Measurements from ENCODE around the gene RPS5. TPM values are rescaled to one million over a fixed set of nuclear protein-coding genes. Genes with fewer than 3 reads are reported as not detected.
"Not testable (repeated sequence)": the region's sequence is repeated elsewhere in the genome, so short reads cannot be mapped to it uniquely, and the experiment has no call there.

RPS5 gene
- polyA plus RNA-seq, 1 experiment: 1,927 TPM

- DNase-seq (ENCODE audit: low read depth, low spot score): no peak
- H3K9me3 ChIP-seq (ENCODE audit: control insufficient read depth, insufficient read depth, low read length): peaks cover 94% of the 10 kb centered on the region
- TF ChIP-seq CTCF (IDR thresholded peaks at IDR 0.05; ENCODE audit: low read depth, low read length): no peak
- ChIA-PET CTCF (interaction anchor here (0.8 kb wide), 1 partner anchor 85 kb away, joined by 3 read pairs; no protein-coding TSS in a partner anchor), POLR2A (no interaction called here)
- peaks cover 2% of the 10 kb centered on the region for H3K27me3 ChIP-seq (ENCODE audit: control insufficient read depth, insufficient read depth, low read length)
- no peak overlapping the region for H3K4me3 ChIP-seq (ENCODE audit: low read depth, low read length)
- H3K27ac ChIP-seq (ENCODE audit: low read depth, low read length): no peak overlapping the region
Observed at GRCh38 chr19:58434217-58434616, 47.1 kb downstream of the RPS5 start.

- Histone ChIP-seq H3K9me3 (ENCODE audit: control insufficient read depth, insufficient read depth, low read length) (peaks cover 70% of the 10 kb centered on the region), H3K27ac (ENCODE audit: low read depth, low read length) (peak within 1 kb of the TSS; percentile 90), H3K4me3 (ENCODE audit: low read depth, low read length) (peak within 1 kb of the TSS; percentile 93), H3K27me3 (ENCODE audit: control insufficient read depth, insufficient read depth, low read length) (no peaks in the 10 kb centered on the region)
- ChIA-PET CTCF (no interaction called here), POLR2A (interaction anchor here (0.6 to 1.0 kb wide), 4 partner anchors 12 to 31 kb away, joined by 3 to 7 read pairs (median 4); partner anchors contain the start of genes ZNF324B and ZNF584)
- peak; percentile 99 for DNase-seq (ENCODE audit: low read depth, low spot score)
- no peak for TF ChIP-seq CTCF (IDR thresholded peaks at IDR 0.05; ENCODE audit: low read depth, low read length)
Observed at GRCh38 chr19:58439576-58440554, 52.8 kb downstream of the RPS5 start, which contains the start of gene ZNF132. ZNF132 (minus strand) TSS chr19:58440153; CDS start chr19:58439821, 332 bp downstream.

- Histone ChIP-seq H3K27ac (ENCODE audit: low read depth, low read length) (peak overlapping the region; percentile 90), H3K9me3 (ENCODE audit: control insufficient read depth, insufficient read depth, low read length) (peaks cover 64% of the 10 kb centered on the region), H3K4me3 (ENCODE audit: low read depth, low read length) (peak overlapping the region; percentile 93), H3K27me3 (ENCODE audit: control insufficient read depth, insufficient read depth, low read length) (peaks cover 3% of the 10 kb centered on the region)
- no peak for TF ChIP-seq CTCF (IDR thresholded peaks at IDR 0.05; ENCODE audit: low read depth, low read length)
- ChIA-PET CTCF (no interaction called here), POLR2A (interaction anchor here (1.0 kb wide), 3 partner anchors 11 to 32 kb away, joined by 3 to 7 read pairs (median 6); partner anchors contain the start of genes ZNF324B and ZNF584)
- no peak for DNase-seq (ENCODE audit: low read depth, low spot score)
Observed at GRCh38 chr19:58440556-58440955, 53.5 kb downstream of the RPS5 start.

GRCh38 chr19:58442986-58443385 lies 55.9 kb downstream of the RPS5 start:
- H3K27me3 ChIP-seq (ENCODE audit: control insufficient read depth, insufficient read depth, low read length); CTCF ChIA-PET; DNase-seq (ENCODE audit: low read depth, low spot score); H3K27ac ChIP-seq (ENCODE audit: low read depth, low read length); H3K4me3 ChIP-seq (ENCODE audit: low read depth, low read length): not testable (repeated sequence)
- H3K9me3 ChIP-seq (ENCODE audit: control insufficient read depth, insufficient read depth, low read length): peaks cover 41% of the 10 kb centered on the region
- POLR2A ChIA-PET: interaction anchor here (0.7 kb wide), 1 partner anchor 34 kb away, joined by 3 read pairs; the partner anchor contains the start of gene ZNF584

Small RNA genes within 50 kb of the gene (small RNA-seq; reads per million reads assigned to genes)
- gene MIR4754 (ENCODE audit: insufficient read length, low read depth) (0.81 reads per million), gene RNA5SP473 (ENCODE audit: insufficient read length, low read depth) (15.6 reads per million, percentile 76 among the genes with 10 or more reads in this experiment)

Other genes with a start within 250 kb of the RPS5 start
- 9.5 and 10.2 TPM in 2 replicates for gene ZNF329, start 236.5 kb upstream of the RPS5 start, polyA plus RNA-seq (2011; rRNA removed)
- 13.0 and 13.2 TPM in 2 replicates for gene ZNF274, start 204.2 kb upstream of the RPS5 start, polyA plus RNA-seq (2011; rRNA removed)
- gene ZNF544, start 158.4 kb upstream of the RPS5 start, polyA plus RNA-seq (2011; rRNA removed): 26.4 and 27.5 TPM in 2 replicates
- gene ZNF8, start 108.3 kb upstream of the RPS5 start, polyA plus RNA-seq (2011; rRNA removed): 3.2 and 3.5 TPM in 2 replicates
- gene ERVK3-1, start 81.9 kb upstream of the RPS5 start, polyA plus RNA-seq (2011; rRNA removed): 41.9 and 44.5 TPM in 2 replicates
- 2.6 and 2.7 TPM in 2 replicates for gene ZSCAN22, start 60.3 kb upstream of the RPS5 start, polyA plus RNA-seq (2011; rRNA removed)
- gene A1BG, start 33.8 kb upstream of the RPS5 start, polyA plus RNA-seq (2011; rRNA removed): 7.5 and 13.2 TPM in 2 replicates
- 0.06 TPM in 2 replicates for gene ZNF497, start 24.5 kb upstream of the RPS5 start, polyA plus RNA-seq (2011; rRNA removed)
- 0.33 and 0.37 TPM in 2 replicates for gene ZNF837, start 6.2 kb upstream of the RPS5 start, polyA plus RNA-seq (2011; rRNA removed)
- gene RNF225, start 8.4 kb downstream of the RPS5 start, polyA plus RNA-seq (2011; rRNA removed): not detected in 2 replicates
- 11.9 and 14.3 TPM in 2 replicates for gene ZNF584, start 21.4 kb downstream of the RPS5 start, polyA plus RNA-seq (2011; rRNA removed)
- 4.6 and 4.8 TPM in 2 replicates for gene ZNF132, start 52.9 kb downstream of the RPS5 start, polyA plus RNA-seq (2011; rRNA removed)
- gene ZNF324B, start 64.4 kb downstream of the RPS5 start, polyA plus RNA-seq (2011; rRNA removed): 1.8 and 2.3 TPM in 2 replicates
- 4.4 and 4.6 TPM in 2 replicates for gene ZNF324, start 79.8 kb downstream of the RPS5 start, polyA plus RNA-seq (2011; rRNA removed)
- 3.7 and 5.2 TPM in 2 replicates for gene ZNF446, start 89.1 kb downstream of the RPS5 start, polyA plus RNA-seq (2011; rRNA removed)
- gene SLC27A5, start 124.7 kb downstream of the RPS5 start, polyA plus RNA-seq (2011; rRNA removed): 7.4 and 9.8 TPM in 2 replicates
- gene ZBTB45, start 132.5 kb downstream of the RPS5 start, polyA plus RNA-seq (2011; rRNA removed): 4.2 and 6.8 TPM in 2 replicates
- gene TRIM28, start 156.8 kb downstream of the RPS5 start, polyA plus RNA-seq (2011; rRNA removed): 313 and 413 TPM in 2 replicates
- gene CHMP2A, start 167.8 kb downstream of the RPS5 start, polyA plus RNA-seq (2011; rRNA removed): 173 and 181 TPM in 2 replicates
- gene UBE2M, start 171.3 kb downstream of the RPS5 start, polyA plus RNA-seq (2011; rRNA removed): 82.5 and 85.1 TPM in 2 replicates
- 5.5 and 6.2 TPM in 2 replicates for gene MZF1, start 186.1 kb downstream of the RPS5 start, polyA plus RNA-seq (2011; rRNA removed)